WTC11 (cell line): ENCODE measurements around the gene PBX4.

Source experiments
- ELF4 ChIP-seq: sonication (generic); formaldehyde crosslinking; IDR thresholded peaks from 2 replicates; pipeline ENCODE4 v1.8.1; 2022; ENCODE audit warnings: low read depth, mild to moderate bottlenecking, moderate library complexity, missing genetic modification reagents
- ESRRA ChIP-seq: sonication (generic); formaldehyde crosslinking; IDR thresholded peaks from 2 replicates; pipeline ENCODE4 v1.8.1; 2022; ENCODE audit warnings: mild to moderate bottlenecking, missing genetic modification reagents, borderline replicate concordance
- HMGA2 ChIP-seq: fragments of 250-450 bp; sonication (Bioruptor Pico); IDR thresholded peaks from 2 replicates; pipeline ENCODE4 v1.4.0; 2021; ENCODE audit warnings: mild to moderate bottlenecking, moderate library complexity
- IRF2 ChIP-seq: sonication (generic); formaldehyde crosslinking; IDR thresholded peaks from 2 replicates; pipeline ENCODE4 v1.8.0; 2022; ENCODE audit warnings: low read depth, missing genetic modification reagents, borderline replicate concordance
- JUN ChIP-seq: sonication (generic); formaldehyde crosslinking; IDR thresholded peaks from 2 replicates; pipeline ENCODE4 v1.8.0; 2023; ENCODE audit warnings: mild to moderate bottlenecking, missing genetic modification reagents
- NR2C2 ChIP-seq: sonication (generic); formaldehyde crosslinking; IDR thresholded peaks from 2 replicates; pipeline ENCODE4 v1.8.0; 2022; ENCODE audit warnings: mild to moderate bottlenecking, missing genetic modification reagents
- ZNF121 ChIP-seq: sonication (generic); formaldehyde crosslinking; IDR thresholded peaks from 2 replicates; pipeline ENCODE4 v1.8.0; 2023; ENCODE audit warnings: missing genetic modification reagents
- ZNF232 ChIP-seq: sonication (generic); formaldehyde crosslinking; IDR thresholded peaks from 2 replicates; pipeline ENCODE4 v1.8.0; 2022; ENCODE audit warnings: mild to moderate bottlenecking, missing genetic modification reagents
- TF ChIP-seq, protein P1 (sequence below): fragments of 200-600 bp; IDR thresholded peaks from 2 replicates; pipeline ENCODE4 v1.8.0; 2022; ENCODE audit warnings: antibody characterized with exemption
- TF ChIP-seq, protein P2 (sequence below): sonication (generic); formaldehyde crosslinking; IDR thresholded peaks from 2 replicates; pipeline ENCODE4 v1.8.1; 2022; ENCODE audit warnings: low read depth, missing genetic modification reagents, borderline replicate concordance
- TF ChIP-seq, protein P3 (sequence below): sonication (generic); formaldehyde crosslinking; IDR thresholded peaks from 2 replicates; pipeline ENCODE4 v1.8.0; 2022; ENCODE audit warnings: missing genetic modification reagents
- TF ChIP-seq, protein P4 (sequence below): sonication (generic); formaldehyde crosslinking; IDR thresholded peaks from 2 replicates; pipeline ENCODE4 v1.8.1; 2023; ENCODE audit warnings: mild to moderate bottlenecking, missing genetic modification reagents, moderate library complexity

DNA sequence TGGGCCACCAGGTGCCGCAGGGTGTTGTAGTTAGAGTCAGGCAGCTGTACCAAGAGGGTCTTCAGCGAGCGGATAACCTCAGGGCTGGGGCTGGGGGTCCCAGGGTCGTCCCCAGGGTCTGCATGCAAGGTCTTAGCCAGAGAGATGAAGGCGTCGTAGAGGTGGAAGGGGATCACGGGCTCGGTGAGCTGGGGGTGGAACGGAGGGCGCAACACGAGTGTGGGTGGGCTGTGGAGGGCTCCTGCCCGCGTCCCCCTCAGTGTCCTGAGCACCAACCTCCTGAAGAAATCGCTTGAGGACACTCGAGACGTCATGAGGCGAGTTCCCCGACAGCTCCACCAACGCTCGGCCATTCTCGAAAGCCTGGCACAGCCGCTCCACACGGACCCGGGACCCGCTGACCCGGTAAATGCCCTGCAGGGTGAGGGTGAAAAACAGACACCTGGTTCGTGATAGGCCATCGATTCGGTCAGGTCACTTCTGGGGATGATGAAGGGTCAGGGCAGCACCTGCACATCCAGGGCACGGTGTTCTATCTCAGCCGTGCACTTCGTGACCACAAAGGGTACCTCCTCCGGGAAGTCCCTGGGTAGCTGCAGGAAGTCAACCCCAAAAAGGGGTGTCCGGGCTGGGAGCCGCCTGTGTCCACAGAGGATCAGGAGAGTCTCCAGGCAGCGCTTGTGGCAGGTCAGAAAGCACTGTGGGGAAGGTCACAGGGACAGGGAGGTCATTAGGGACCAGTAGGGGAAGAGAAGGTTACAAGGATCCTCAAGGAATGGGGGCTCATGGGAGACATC is 16.2 kb upstream of the PBX4 start:
- TF ChIP-seq, protein P1, sequence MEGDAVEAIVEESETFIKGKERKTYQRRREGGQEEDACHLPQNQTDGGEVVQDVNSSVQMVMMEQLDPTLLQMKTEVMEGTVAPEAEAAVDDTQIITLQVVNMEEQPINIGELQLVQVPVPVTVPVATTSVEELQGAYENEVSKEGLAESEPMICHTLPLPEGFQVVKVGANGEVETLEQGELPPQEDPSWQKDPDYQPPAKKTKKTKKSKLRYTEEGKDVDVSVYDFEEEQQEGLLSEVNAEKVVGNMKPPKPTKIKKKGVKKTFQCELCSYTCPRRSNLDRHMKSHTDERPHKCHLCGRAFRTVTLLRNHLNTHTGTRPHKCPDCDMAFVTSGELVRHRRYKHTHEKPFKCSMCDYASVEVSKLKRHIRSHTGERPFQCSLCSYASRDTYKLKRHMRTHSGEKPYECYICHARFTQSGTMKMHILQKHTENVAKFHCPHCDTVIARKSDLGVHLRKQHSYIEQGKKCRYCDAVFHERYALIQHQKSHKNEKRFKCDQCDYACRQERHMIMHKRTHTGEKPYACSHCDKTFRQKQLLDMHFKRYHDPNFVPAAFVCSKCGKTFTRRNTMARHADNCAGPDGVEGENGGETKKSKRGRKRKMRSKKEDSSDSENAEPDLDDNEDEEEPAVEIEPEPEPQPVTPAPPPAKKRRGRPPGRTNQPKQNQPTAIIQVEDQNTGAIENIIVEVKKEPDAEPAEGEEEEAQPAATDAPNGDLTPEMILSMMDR, result no peak
- TF ChIP-seq, protein P2, sequence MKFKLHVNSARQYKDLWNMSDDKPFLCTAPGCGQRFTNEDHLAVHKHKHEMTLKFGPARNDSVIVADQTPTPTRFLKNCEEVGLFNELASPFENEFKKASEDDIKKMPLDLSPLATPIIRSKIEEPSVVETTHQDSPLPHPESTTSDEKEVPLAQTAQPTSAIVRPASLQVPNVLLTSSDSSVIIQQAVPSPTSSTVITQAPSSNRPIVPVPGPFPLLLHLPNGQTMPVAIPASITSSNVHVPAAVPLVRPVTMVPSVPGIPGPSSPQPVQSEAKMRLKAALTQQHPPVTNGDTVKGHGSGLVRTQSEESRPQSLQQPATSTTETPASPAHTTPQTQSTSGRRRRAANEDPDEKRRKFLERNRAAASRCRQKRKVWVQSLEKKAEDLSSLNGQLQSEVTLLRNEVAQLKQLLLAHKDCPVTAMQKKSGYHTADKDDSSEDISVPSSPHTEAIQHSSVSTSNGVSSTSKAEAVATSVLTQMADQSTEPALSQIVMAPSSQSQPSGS (CRISPR knock-in tag), result no peak
- TF ChIP-seq IRF2 (CRISPR knock-in tag) (no peak), ZNF121 (CRISPR knock-in tag) (no peak), ZNF232 (CRISPR knock-in tag) (no peak), NR2C2 (CRISPR knock-in tag) (no peak), ELF4 (CRISPR knock-in tag) (no peak), JUN (CRISPR knock-in tag) (no peak), HMGA2 (CRISPR knock-in tag) (no peak), ESRRA (CRISPR knock-in tag) (no peak)
- TF ChIP-seq, protein P3, sequence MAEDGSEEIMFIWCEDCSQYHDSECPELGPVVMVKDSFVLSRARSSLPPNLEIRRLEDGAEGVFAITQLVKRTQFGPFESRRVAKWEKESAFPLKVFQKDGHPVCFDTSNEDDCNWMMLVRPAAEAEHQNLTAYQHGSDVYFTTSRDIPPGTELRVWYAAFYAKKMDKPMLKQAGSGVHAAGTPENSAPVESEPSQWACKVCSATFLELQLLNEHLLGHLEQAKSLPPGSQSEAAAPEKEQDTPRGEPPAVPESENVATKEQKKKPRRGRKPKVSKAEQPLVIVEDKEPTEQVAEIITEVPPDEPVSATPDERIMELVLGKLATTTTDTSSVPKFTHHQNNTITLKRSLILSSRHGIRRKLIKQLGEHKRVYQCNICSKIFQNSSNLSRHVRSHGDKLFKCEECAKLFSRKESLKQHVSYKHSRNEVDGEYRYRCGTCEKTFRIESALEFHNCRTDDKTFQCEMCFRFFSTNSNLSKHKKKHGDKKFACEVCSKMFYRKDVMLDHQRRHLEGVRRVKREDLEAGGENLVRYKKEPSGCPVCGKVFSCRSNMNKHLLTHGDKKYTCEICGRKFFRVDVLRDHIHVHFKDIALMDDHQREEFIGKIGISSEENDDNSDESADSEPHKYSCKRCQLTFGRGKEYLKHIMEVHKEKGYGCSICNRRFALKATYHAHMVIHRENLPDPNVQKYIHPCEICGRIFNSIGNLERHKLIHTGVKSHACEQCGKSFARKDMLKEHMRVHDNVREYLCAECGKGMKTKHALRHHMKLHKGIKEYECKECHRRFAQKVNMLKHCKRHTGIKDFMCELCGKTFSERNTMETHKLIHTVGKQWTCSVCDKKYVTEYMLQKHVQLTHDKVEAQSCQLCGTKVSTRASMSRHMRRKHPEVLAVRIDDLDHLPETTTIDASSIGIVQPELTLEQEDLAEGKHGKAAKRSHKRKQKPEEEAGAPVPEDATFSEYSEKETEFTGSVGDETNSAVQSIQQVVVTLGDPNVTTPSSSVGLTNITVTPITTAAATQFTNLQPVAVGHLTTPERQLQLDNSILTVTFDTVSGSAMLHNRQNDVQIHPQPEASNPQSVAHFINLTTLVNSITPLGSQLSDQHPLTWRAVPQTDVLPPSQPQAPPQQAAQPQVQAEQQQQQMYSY (CRISPR knock-in tag), result no peak
- TF ChIP-seq, protein P4, sequence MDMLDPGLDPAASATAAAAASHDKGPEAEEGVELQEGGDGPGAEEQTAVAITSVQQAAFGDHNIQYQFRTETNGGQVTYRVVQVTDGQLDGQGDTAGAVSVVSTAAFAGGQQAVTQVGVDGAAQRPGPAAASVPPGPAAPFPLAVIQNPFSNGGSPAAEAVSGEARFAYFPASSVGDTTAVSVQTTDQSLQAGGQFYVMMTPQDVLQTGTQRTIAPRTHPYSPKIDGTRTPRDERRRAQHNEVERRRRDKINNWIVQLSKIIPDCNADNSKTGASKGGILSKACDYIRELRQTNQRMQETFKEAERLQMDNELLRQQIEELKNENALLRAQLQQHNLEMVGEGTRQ (CRISPR knock-in tag), result no peak
